IPS DF 6.9 (cell line): ENCODE data around the gene GNA12.

ENCODE experiments used
- DNase-seq: peaks from one replicate; pipeline ENCODE4 v3.0.0-alpha.2; 2013; ENCODE audit warnings: low read depth, low spot score
- H3K27ac ChIP-seq: one replicate; pipeline ENCODE4 v1.5.1; 2013; ENCODE audit warnings: low read length, control low read depth
- H3K27me3 ChIP-seq: 2 replicates; pipeline ENCODE4 v1.6.1; 2013; ENCODE audit warnings: mild to moderate bottlenecking, low read length; ENCODE audit not compliant: control insufficient read depth, insufficient read depth
- H3K36me3 ChIP-seq: 2 replicates; pipeline ENCODE4 v1.6.1; 2013; ENCODE audit warnings: low read length; ENCODE audit not compliant: control insufficient read depth, insufficient read depth
- H3K4me1 ChIP-seq: 2 replicates; pipeline ENCODE4 v1.6.1; 2013; ENCODE audit warnings: low read length; ENCODE audit not compliant: control insufficient read depth, insufficient read depth
- H3K4me3 ChIP-seq: 2 replicates; pipeline ENCODE4 v1.5.1; 2013; ENCODE audit warnings: mild to moderate bottlenecking, low read length
- H3K9me3 ChIP-seq: 2 replicates; pipeline ENCODE4 v1.6.1; 2013; ENCODE audit warnings: low read length, inconsistent platforms; ENCODE audit not compliant: control insufficient read depth, insufficient read depth
- WGBS: extraction: QIAGEN DNeasy Blood & Tissue Kit; methylation state at CpG from one replicate; pipeline ENCODE4 v1.1.7; 2013; ENCODE audit warnings: mixed read lengths, missing lambda C conversion rate; ENCODE audit not compliant: insufficient read length, insufficient coverage; 5-methylcytosine and 5-hydroxymethylcytosine counted together

GNA12 gene, protein sequence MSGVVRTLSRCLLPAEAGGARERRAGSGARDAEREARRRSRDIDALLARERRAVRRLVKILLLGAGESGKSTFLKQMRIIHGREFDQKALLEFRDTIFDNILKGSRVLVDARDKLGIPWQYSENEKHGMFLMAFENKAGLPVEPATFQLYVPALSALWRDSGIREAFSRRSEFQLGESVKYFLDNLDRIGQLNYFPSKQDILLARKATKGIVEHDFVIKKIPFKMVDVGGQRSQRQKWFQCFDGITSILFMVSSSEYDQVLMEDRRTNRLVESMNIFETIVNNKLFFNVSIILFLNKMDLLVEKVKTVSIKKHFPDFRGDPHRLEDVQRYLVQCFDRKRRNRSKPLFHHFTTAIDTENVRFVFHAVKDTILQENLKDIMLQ

GRCh38 chr7:2844153-2845033, at the start of gene GNA12:
GNA12 (minus strand) TSS chr7:2844308; CDS start chr7:2844161, 147 bp downstream.
- no peaks in the 10 kb centered on the region for H3K36me3 ChIP-seq
- H3K27ac ChIP-seq, result no peak within 1 kb of the TSS
- H3K9me3 ChIP-seq, result no peaks in the 10 kb centered on the region
- H3K4me3 ChIP-seq, result peak within 1 kb of the TSS; percentile 71
- H3K27me3 ChIP-seq, result no peaks in the 10 kb centered on the region
- H3K4me1 ChIP-seq, result no peaks in the 10 kb centered on the region; the same call in 1 of the 2 replicates
- peak; percentile 94 for DNase-seq
- WGBS, result no CpG with 5 or more reads among the region's 79 CpGs

DNA sequence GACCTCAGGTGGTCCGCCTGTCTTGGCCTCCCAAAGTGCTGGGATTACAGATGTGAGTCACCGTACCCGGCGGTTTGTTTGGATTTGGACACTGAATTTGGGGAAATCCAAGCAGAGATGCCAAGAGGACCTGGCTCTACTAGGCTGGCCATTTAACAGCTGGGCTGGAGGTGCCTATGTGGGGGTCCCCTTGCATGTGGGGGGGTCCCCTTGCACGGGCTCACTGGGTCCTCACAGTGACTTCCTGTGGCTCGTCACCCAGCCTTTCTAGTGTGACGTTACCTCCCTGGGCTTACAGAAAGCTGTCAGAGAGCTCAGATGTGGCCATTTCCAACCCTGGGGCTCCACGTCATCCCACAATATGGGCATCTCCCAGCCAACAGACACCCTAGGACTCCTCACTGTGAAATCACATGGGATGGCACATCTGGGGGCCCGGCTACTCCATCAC, 49.3 kb upstream of the GNA12 start:
- Histone ChIP-seq H3K27me3 (no peaks in the 10 kb centered on the region), H3K27ac (no peak overlapping the region), H3K36me3 (no peaks in the 10 kb centered on the region), H3K4me1 (peaks cover 1% of the 10 kb centered on the region; the same call in 1 of the 2 replicates), H3K9me3 (no peaks in the 10 kb centered on the region), H3K4me3 (no peak overlapping the region)
- no CpG with 5 or more reads among the region's 9 CpGs for WGBS
- DNase-seq, result no peak

DNA sequence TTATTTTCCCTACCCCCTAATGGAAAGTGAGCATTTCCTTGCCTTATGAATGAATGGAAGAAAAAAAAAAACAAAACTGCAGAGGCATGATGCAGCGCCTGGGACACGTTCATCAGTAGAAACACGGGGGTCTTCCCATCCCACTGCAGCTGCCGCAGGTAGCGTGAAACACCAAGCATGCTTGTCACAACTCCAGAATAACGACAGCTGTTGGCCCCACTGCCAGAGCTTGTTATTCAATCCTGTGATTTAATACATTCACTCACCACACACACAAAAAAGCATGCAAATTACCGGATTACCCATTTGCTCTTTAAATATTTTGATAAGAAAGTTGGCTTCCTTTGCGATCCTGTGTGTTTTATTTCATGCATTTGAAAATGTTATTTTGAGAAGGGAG, 48.4 kb upstream of the GNA12 start:
- no peak overlapping the region for H3K4me3 ChIP-seq
- no peaks in the 10 kb centered on the region for H3K9me3 ChIP-seq
- no peak for DNase-seq
- H3K27ac ChIP-seq, result no peak overlapping the region
- no CpG with 5 or more reads among the region's 8 CpGs for WGBS
- H3K27me3 ChIP-seq, result no peaks in the 10 kb centered on the region
- no peaks in the 10 kb centered on the region for H3K36me3 ChIP-seq
- peaks cover 1% of the 10 kb centered on the region; the same call in 1 of the 2 replicates for H3K4me1 ChIP-seq

GRCh38 chr7:2887816-2888215, 43.7 kb upstream of the GNA12 start:
- no peaks in the 10 kb centered on the region for H3K36me3 ChIP-seq
- H3K4me3 ChIP-seq, result no peak overlapping the region
- WGBS, result no CpG with 5 or more reads among the region's 7 CpGs
- no peaks in the 10 kb centered on the region for H3K27me3 ChIP-seq
- peaks cover 2% of the 10 kb centered on the region; the same call in 1 of the 2 replicates for H3K4me1 ChIP-seq
- H3K9me3 ChIP-seq, result no peaks in the 10 kb centered on the region
- DNase-seq, result no peak
- no peak overlapping the region for H3K27ac ChIP-seq

GRCh38 chr7:2886900-2887299, 42.8 kb upstream of the GNA12 start:
- DNase-seq, result peak; percentile 72
- no CpG with 5 or more reads among the region's 12 CpGs for WGBS
- Histone ChIP-seq H3K36me3 (no peaks in the 10 kb centered on the region), H3K9me3 (no peaks in the 10 kb centered on the region), H3K4me1 (peaks cover 2% of the 10 kb centered on the region; the same call in 1 of the 2 replicates), H3K27me3 (no peaks in the 10 kb centered on the region), H3K27ac (no peak overlapping the region), H3K4me3 (no peak overlapping the region)

DNA sequence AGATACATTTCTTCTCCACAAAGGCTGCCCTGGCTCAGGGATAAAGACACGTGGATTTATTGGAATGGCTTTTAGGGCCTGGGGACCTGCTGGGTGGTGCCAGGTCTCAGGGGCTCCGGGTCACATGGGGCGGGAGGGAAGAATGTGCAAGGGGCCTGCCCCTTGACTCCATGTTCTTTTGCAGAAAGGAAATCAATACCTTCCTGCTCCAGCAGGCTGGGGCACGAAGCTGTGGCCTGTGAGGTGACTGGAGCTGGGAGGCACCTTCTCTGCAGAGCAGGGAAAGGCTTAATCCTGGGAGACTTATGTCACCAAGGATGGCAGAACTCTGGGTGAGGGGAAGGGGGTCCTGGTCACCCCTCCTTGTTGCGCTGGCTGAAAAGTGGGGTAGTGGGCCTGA, 42.3 kb upstream of the GNA12 start:
- H3K36me3 ChIP-seq, result no peaks in the 10 kb centered on the region
- H3K4me1 ChIP-seq, result peaks cover 2% of the 10 kb centered on the region; the same call in 1 of the 2 replicates
- WGBS, result no CpG with 5 or more reads among the region's 5 CpGs
- H3K4me3 ChIP-seq, result no peak overlapping the region
- H3K27me3 ChIP-seq, result no peaks in the 10 kb centered on the region
- H3K9me3 ChIP-seq, result no peaks in the 10 kb centered on the region
- no peak for DNase-seq
- no peak overlapping the region for H3K27ac ChIP-seq

GRCh38 chr7:2884161-2884560, 40.1 kb upstream of the GNA12 start:
- peaks cover 5% of the 10 kb centered on the region for H3K4me1 ChIP-seq
- H3K36me3 ChIP-seq, result no peaks in the 10 kb centered on the region
- no peaks in the 10 kb centered on the region for H3K27me3 ChIP-seq
- WGBS, result no CpG with 5 or more reads among the region's 9 CpGs
- no peak overlapping the region for H3K4me3 ChIP-seq
- DNase-seq, result no peak
- H3K9me3 ChIP-seq, result no peaks in the 10 kb centered on the region
- no peak overlapping the region for H3K27ac ChIP-seq

- Histone ChIP-seq H3K27me3 (no peaks in the 10 kb centered on the region), H3K27ac (no peak overlapping the region), H3K4me3 (no peak overlapping the region), H3K36me3 (no peaks in the 10 kb centered on the region), H3K9me3 (no peaks in the 10 kb centered on the region), H3K4me1 (peaks cover 5% of the 10 kb centered on the region)
- DNase-seq, result no peak
- no CpG with 5 or more reads among the region's 17 CpGs for WGBS
Observed at GRCh38 chr7:2883101-2883500, 39.0 kb upstream of the GNA12 start.

DNA sequence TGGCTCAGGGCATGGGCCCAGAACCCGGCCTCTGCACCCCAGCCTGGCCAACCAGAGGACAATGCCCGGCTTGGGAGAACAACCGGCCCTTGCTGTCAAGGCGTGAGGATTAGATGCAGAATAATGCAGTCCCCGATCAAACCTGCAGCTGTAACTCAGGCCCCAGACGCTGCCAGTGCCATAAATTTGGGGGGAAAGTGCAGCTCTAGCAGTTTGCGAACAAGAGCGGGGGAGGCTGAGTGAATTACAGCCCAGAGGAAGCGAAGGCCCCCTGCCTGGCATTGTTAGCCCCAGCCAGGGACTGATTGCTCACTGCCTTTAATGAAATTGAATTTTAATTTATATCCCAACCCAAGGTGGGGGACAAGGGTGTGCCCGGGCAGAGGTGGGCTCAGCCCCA, 38.0 kb upstream of the GNA12 start:
- H3K4me3 ChIP-seq, result no peak overlapping the region
- no peak overlapping the region for H3K27ac ChIP-seq
- no peaks in the 10 kb centered on the region for H3K27me3 ChIP-seq
- no peak for DNase-seq
- H3K9me3 ChIP-seq, result no peaks in the 10 kb centered on the region
- WGBS, result no CpG with 5 or more reads among the region's 10 CpGs
- H3K4me1 ChIP-seq, result peaks cover 5% of the 10 kb centered on the region
- H3K36me3 ChIP-seq, result no peaks in the 10 kb centered on the region

- Histone ChIP-seq H3K27ac (no peak overlapping the region), H3K4me1 (peaks cover 3% of the 10 kb centered on the region; the same call in 1 of the 2 replicates), H3K9me3 (no peaks in the 10 kb centered on the region), H3K36me3 (no peaks in the 10 kb centered on the region), H3K27me3 (no peaks in the 10 kb centered on the region), H3K4me3 (no peak overlapping the region)
- no peak for DNase-seq
- no CpG with 5 or more reads among the region's 18 CpGs for WGBS
Observed at GRCh38 chr7:2880874-2881533, 36.9 kb upstream of the GNA12 start.
